KBM-7 (cell line): ENCODE data around the gene LNX1.
A peak's percentile ranks its signal among the peaks of the same experiment; 100 is the strongest.

Source experiments
- DNase-seq: peaks from one replicate; pipeline ENCODE4 v3.0.0-alpha.2; 2015
- in situ Hi-C: fragments of 300-500 bp; cut with MboI; formaldehyde crosslinking; loops from 2 replicates; pipeline ENCODE4 v1.14.3; 2020; ENCODE audit warnings: low sequenced_read_pairs, low pct_unique_long_range_greater_than_20kb, mixed read lengths

LNX1 gene

GRCh38 chr4:53510321-53510720, 81.0 kb downstream of the LNX1 start:
- no peak for DNase-seq
- in situ Hi-C loops: no loop called here

GRCh38 chr4:53508446-53508845, 82.8 kb downstream of the LNX1 start:
- in situ Hi-C loops: no loop called here
- no peak for DNase-seq

GRCh38 chr4:53507671-53508286, 83.5 kb downstream of the LNX1 start:
- no peak for DNase-seq
- in situ Hi-C loops: no loop called here

GRCh38 chr4:53507058-53507457, 84.2 kb downstream of the LNX1 start:
- no peak for DNase-seq
- in situ Hi-C loops: no loop called here

- in situ Hi-C loops: no loop called here
- no peak for DNase-seq
Observed at GRCh38 chr4:53505947-53506346, 85.3 kb downstream of the LNX1 start.

- no peak for DNase-seq
- in situ Hi-C loops: no loop called here
Observed at GRCh38 chr4:53502094-53502493, 89.2 kb downstream of the LNX1 start.

GRCh38 chr4:53501561-53501960, 89.7 kb downstream of the LNX1 start:
- in situ Hi-C loops: no loop called here
- DNase-seq: no peak

GRCh38 chr4:53500546-53500945, 90.7 kb downstream of the LNX1 start:
- in situ Hi-C loops: no loop called here
- no peak for DNase-seq

GRCh38 chr4:53499791-53500190, 91.5 kb downstream of the LNX1 start:
- DNase-seq: no peak
- in situ Hi-C loops: no loop called here

- in situ Hi-C loops: no loop called here
- no peak for DNase-seq
Observed at GRCh38 chr4:53498706-53499105, 92.6 kb downstream of the LNX1 start.

GRCh38 chr4:53497487-53498244, 93.6 kb downstream of the LNX1 start:
- in situ Hi-C loops: no loop called here
- DNase-seq: no peak

GRCh38 chr4:53494851-53495250, 96.4 kb downstream of the LNX1 start:
- in situ Hi-C loops: no loop called here
- DNase-seq: no peak

- DNase-seq: peak; percentile 29
- in situ Hi-C loops: no loop called here
Observed at GRCh38 chr4:53490965-53491622, 100.2 kb downstream of the LNX1 start.

- DNase-seq: no peak
- in situ Hi-C loops: no loop called here
Observed at GRCh38 chr4:53490161-53490956, 100.9 kb downstream of the LNX1 start.

- in situ Hi-C loops: no loop called here
- DNase-seq: no peak
Observed at GRCh38 chr4:53489279-53489889, 101.9 kb downstream of the LNX1 start.

GRCh38 chr4:53487766-53488165, 103.5 kb downstream of the LNX1 start:
- no peak for DNase-seq
- in situ Hi-C loops: no loop called here

- DNase-seq: no peak
Observed at GRCh38 chr4:53485658-53486040, 105.6 kb downstream of the LNX1 start.

GRCh38 chr4:53484911-53485657, 106.2 kb downstream of the LNX1 start:
- no peak for DNase-seq
- in situ Hi-C loops: no loop called here

More at GRCh38 chr4:53485658-53486040, 105.6 kb downstream of the LNX1 start:
- in situ Hi-C loops: no loop called here

GRCh38 chr4:53483250-53483649, 108.0 kb downstream of the LNX1 start:
- in situ Hi-C loops: no loop called here
- DNase-seq: no peak
